Measurements from ENCODE around the gene MED13.

MED13 gene

GRCh38 chr17:61974115-61974514 is 91.0 kb downstream of the MED13 start:
- no peak overlapping the region for H3K27ac ChIP-seq
- no peak for TF ChIP-seq ZFX (IDR thresholded peaks at IDR 0.05; ENCODE audit: borderline replicate concordance)
- TF ChIP-seq, protein P1, sequence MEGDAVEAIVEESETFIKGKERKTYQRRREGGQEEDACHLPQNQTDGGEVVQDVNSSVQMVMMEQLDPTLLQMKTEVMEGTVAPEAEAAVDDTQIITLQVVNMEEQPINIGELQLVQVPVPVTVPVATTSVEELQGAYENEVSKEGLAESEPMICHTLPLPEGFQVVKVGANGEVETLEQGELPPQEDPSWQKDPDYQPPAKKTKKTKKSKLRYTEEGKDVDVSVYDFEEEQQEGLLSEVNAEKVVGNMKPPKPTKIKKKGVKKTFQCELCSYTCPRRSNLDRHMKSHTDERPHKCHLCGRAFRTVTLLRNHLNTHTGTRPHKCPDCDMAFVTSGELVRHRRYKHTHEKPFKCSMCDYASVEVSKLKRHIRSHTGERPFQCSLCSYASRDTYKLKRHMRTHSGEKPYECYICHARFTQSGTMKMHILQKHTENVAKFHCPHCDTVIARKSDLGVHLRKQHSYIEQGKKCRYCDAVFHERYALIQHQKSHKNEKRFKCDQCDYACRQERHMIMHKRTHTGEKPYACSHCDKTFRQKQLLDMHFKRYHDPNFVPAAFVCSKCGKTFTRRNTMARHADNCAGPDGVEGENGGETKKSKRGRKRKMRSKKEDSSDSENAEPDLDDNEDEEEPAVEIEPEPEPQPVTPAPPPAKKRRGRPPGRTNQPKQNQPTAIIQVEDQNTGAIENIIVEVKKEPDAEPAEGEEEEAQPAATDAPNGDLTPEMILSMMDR (IDR thresholded peaks at IDR 0.05): no peak

DNA sequence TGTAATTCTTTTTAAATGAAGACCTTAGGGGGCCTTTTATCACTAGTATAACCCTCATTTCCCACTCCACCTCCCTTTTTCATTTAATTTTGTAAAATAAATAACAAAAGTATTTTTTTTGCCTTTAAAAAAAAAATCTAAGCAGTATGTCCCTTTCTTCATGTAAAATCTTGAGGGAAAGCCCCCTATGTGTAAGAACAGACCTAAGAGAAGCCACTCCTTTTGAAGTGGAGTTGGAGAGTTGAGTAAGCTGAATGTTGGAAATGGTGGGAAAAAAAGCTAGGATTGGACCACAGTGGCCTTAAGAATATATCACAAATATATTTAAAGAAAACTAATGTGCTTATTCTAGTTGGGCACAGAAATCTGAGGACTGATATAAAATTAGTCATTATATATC is 92.8 kb downstream of the MED13 start:
- TF ChIP-seq, protein P1 (IDR thresholded peaks at IDR 0.05): no peak
- no peak for TF ChIP-seq ZFX (IDR thresholded peaks at IDR 0.05; ENCODE audit: borderline replicate concordance)
- no peak overlapping the region for H3K27ac ChIP-seq

DNA sequence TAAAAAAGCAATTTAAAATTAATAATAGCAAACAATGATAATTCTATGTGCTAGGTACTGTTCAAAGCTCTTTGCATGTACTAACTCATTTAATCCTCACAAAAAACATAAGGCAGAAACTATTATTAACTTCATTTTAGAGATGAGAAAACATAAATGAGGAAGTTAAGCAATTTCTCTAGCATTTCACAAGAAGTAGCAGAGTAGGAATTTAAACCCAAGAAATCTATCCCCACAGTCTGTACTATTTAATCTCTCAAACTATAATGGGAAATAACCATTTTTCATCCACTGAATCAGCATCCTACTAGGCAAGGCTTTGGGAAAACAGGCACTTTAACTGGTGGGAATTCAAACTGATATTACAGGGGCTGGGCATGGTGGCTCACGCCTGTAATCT is 95.0 kb downstream of the MED13 start:
- TF ChIP-seq ZFX (IDR thresholded peaks at IDR 0.05; ENCODE audit: borderline replicate concordance): no peak
- TF ChIP-seq, protein P1 (IDR thresholded peaks at IDR 0.05): no peak
- no peak overlapping the region for H3K27ac ChIP-seq

DNA sequence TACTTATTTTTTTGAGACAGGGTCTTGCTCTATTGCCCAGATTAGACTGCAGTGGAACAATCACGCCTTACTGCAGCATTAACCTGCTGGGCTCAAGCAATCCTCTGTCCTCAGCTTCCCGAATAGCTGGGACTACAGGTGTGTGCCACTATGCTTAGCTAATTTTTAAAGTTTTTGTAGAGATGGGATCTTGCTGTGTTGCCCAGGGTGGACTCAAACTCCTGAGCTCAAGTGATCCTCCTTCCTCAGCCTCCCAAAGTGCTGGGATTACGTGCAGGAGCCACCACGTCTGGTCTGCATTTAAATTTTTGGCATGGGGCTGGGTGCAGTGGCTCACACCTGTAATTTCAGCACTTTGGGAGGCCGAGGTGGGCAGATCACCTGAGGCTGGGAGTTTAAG is 96.3 kb downstream of the MED13 start:
- TF ChIP-seq, protein P1 (IDR thresholded peaks at IDR 0.05): no peak
- TF ChIP-seq ZFX (IDR thresholded peaks at IDR 0.05; ENCODE audit: borderline replicate concordance): no peak
- no peak overlapping the region for H3K27ac ChIP-seq

DNA sequence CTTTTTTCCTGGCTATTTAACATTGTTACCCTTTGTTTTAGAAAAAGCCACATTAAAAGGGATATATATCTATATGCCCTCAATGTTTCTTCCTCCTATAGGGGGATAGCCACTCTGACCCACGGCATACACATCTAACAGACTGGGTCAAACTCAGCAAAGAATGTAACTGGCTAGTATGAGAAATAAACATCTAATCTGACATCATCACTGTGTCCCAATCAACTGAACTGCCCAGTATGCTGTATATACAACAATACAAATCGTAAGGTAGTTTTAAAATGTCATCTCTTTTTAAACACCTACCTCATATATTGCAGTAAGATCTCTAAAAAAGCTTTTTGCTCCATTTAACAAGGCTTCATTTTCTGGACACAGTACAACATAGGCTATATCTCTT is 97.3 kb downstream of the MED13 start:
- TF ChIP-seq, protein P1 (IDR thresholded peaks at IDR 0.05): no peak
- no peak for TF ChIP-seq ZFX (IDR thresholded peaks at IDR 0.05; ENCODE audit: borderline replicate concordance)
- H3K27ac ChIP-seq: no peak overlapping the region

- H3K27ac ChIP-seq: no peak overlapping the region
- no peak for TF ChIP-seq ZFX (IDR thresholded peaks at IDR 0.05; ENCODE audit: borderline replicate concordance)
- TF ChIP-seq, protein P1 (IDR thresholded peaks at IDR 0.05): no peak
Measured at GRCh38 chr17:61966191-61966590, 98.9 kb downstream of the MED13 start.

- H3K27ac ChIP-seq: no peak overlapping the region
- TF ChIP-seq, protein P1 (IDR thresholded peaks at IDR 0.05): no peak
- TF ChIP-seq ZFX (IDR thresholded peaks at IDR 0.05; ENCODE audit: borderline replicate concordance): no peak
Measured at GRCh38 chr17:61955619-61956018, 109.5 kb downstream of the MED13 start.

All from 22Rv1 (cell line).